HepG2 (cell line): Measurements from ENCODE around the gene RMI2. TPM values are rescaled to one million over a fixed set of nuclear protein-coding genes. Genes with fewer than 3 reads are reported as not detected.

Experiments used
- HMGA1 ChIP-seq: sonication (generic); formaldehyde crosslinking; conservative IDR thresholded peaks from 2 replicates; pipeline ENCODE4 v1.4.0; 2020; ENCODE audit warnings: missing genetic modification reagents
- HNRNPH1 ChIP-seq: fragments of 200-400 bp; formaldehyde crosslinking; optimal IDR thresholded peaks from 2 replicates; pipeline ENCODE3; 2017; ENCODE audit warnings: mild to moderate bottlenecking, low read depth, low read length
- NONO ChIP-seq, 2 experiments: fragments of 450-650 bp in 1 of 2; sonication (generic) in 1 of 2; formaldehyde crosslinking in 1 of 2; IDR thresholded peaks in 1 of 2; conservative IDR thresholded peaks in 1 of 2; 2 replicates each; pipeline versions ENCODE4 v1.6.1 to v1.8.0; 2017 to 2022; ENCODE audit warnings: mild to moderate bottlenecking in 1 of 2, missing genetic modification reagents in 1 of 2, moderate library complexity in 1 of 2
- RBM22 ChIP-seq: fragments of 200-400 bp; formaldehyde crosslinking; optimal IDR thresholded peaks from 2 replicates; pipeline ENCODE3; 2017; ENCODE audit warnings: mild to moderate bottlenecking, low read length, moderate library complexity
- SRSF4 ChIP-seq: fragments of 200-400 bp; formaldehyde crosslinking; IDR thresholded peaks from one replicate; pipeline ENCODE4 v1.6.1; 2018; ENCODE audit warnings: mild to moderate bottlenecking, low read depth, low read length, moderate library complexity; ENCODE audit not compliant: poor library complexity, severe bottlenecking
- ZFP36 ChIP-seq: fragments of 150-350 bp; IDR thresholded peaks from 2 replicates; pipeline ENCODE4 v1.6.1; 2018; ENCODE audit warnings: borderline replicate concordance, low read length, low read depth; ENCODE audit not compliant: partially characterized antibody
- ZNF225 ChIP-seq: sonication (generic); formaldehyde crosslinking; IDR thresholded peaks from 2 replicates; pipeline ENCODE4 v1.4.0; 2020; ENCODE audit warnings: mild to moderate bottlenecking, missing genetic modification reagents
- ZNF737 ChIP-seq: sonication (generic); formaldehyde crosslinking; IDR thresholded peaks from 2 replicates; pipeline ENCODE4 v1.5.0; 2020; ENCODE audit warnings: missing genetic modification reagents, mild to moderate bottlenecking, borderline replicate concordance
- ZNF775 ChIP-seq: sonication (generic); formaldehyde crosslinking; IDR thresholded peaks from 2 replicates; pipeline ENCODE4 v1.4.0; 2020; ENCODE audit warnings: missing genetic modification reagents, mild to moderate bottlenecking, moderate library complexity, borderline replicate concordance
- polyA plus RNA-seq, 8 experiments: library from polyadenylated mRNA; depleted of rRNA in 3 of 8; stranded (reverse) in 7 of 8; unstranded in 1 of 8; fragments of >200 nt; fragmentation: Illumina TruSeq in 4 of 8; extraction: Trizol in 4 of 8; gene quantifications; 2 replicates each; pipeline versions ENCODE4 v1.2.1 to v1.2.3, GENCODE V29; 2011 to 2016; ENCODE audit warnings: low read depth in 4 of 8, missing spikeins in 1 of 8, mixed read lengths in 1 of 8; ENCODE audit not compliant: insufficient read depth in 1 of 8
- total RNA-seq, 5 experiments: library from RNA; depleted of rRNA; stranded (reverse); fragments of >200 nt; fragmentation: Illumina TruSeq; extraction: Trizol; gene quantifications; 2 replicates each; pipeline ENCODE4 v1.2.3, GENCODE V29; 2016; ENCODE audit warnings: low read depth in 1 of 5
- TF ChIP-seq, protein P1 (sequence below): sonication (generic); formaldehyde crosslinking; IDR thresholded peaks from 2 replicates; pipeline ENCODE4 v1.5.1; 2020; ENCODE audit warnings: mild to moderate bottlenecking, missing genetic modification reagents, borderline replicate concordance
- TF ChIP-seq, protein P2 (sequence below): sonication (generic); formaldehyde crosslinking; conservative IDR thresholded peaks from 2 replicates; pipeline ENCODE4 v1.8.0; 2022; ENCODE audit warnings: mild to moderate bottlenecking, moderate library complexity, missing genetic modification reagents
- TF ChIP-seq, protein P3 (sequence below): IDR thresholded peaks from 2 replicates; pipeline ENCODE4 v1.6.1; 2016; ENCODE audit warnings: missing genetic modification reagents, missing compliant biosample characterization
- TF ChIP-seq, protein P4 (sequence below), 2 experiments: fragments of 450-650 bp in 1 of 2; sonication (generic) in 1 of 2; formaldehyde crosslinking; IDR thresholded peaks; 2 replicates each; pipeline versions ENCODE4 v1.5.0 to v1.8.0; 2020 to 2022; ENCODE audit warnings: mild to moderate bottlenecking in 1 of 2, missing genetic modification reagents in 1 of 2
- TF ChIP-seq, protein P5 (sequence below): sonication (generic); formaldehyde crosslinking; IDR thresholded peaks from 2 replicates; pipeline ENCODE4 v1.5.1; 2020; ENCODE audit warnings: mild to moderate bottlenecking, missing genetic modification reagents, moderate library complexity
- TF ChIP-seq, protein P6 (sequence below): sonication (generic); formaldehyde crosslinking; IDR thresholded peaks from 2 replicates; pipeline ENCODE4 v1.4.0; 2020; ENCODE audit warnings: missing genetic modification reagents
- TF ChIP-seq, protein P7 (sequence below): sonication (generic); formaldehyde crosslinking; conservative IDR thresholded peaks from 2 replicates; pipeline ENCODE4 v1.4.0; 2020; ENCODE audit warnings: missing genetic modification reagents

The RMI2 gene
- total and polyA plus RNA-seq, 2 of the 13 experiments (the other 11 are each of a cell fraction or from before 2014, with no cell fraction given) = 24.5 to 55.7 TPM

DNA sequence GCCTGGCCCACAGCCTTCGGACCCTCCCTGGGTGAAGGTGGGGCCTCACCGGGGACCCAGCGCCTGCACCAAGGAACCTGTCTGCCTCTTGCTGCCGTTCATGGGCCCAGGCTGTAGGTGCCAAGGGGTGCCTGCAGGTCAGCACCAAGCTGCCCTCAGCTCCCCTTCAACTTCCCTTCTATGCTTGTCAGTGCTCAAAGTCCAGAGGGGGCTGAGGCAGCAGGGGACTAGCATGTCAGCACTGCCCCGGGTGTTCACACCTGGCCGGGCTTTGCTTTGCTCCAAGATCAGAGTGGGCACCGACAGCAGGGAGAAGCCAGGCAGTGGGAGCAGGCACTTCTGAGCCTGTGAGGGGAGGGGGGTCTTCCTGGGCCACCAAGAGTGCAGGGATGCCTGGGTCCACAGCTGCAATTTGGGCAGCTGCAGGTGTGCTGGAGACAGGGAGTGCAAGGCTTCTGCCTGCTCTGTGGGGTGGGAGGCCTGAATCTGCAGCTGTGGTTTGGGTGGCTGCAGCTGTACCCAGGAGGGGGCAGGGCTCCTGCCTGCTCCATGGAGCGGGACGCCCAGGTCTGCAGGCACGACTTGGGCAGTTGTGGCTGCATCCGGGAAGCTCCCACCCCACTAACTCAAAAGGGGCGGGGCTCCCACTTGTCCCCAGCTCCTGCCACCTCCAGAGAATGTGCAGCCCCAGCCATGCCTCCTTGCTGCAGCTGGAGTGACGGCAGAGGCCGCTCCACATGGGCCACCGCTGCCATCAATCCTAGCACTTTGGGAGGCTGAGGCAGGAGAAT, 36.6 kb upstream of the RMI2 start (continued):
- TF ChIP-seq, protein P1, sequence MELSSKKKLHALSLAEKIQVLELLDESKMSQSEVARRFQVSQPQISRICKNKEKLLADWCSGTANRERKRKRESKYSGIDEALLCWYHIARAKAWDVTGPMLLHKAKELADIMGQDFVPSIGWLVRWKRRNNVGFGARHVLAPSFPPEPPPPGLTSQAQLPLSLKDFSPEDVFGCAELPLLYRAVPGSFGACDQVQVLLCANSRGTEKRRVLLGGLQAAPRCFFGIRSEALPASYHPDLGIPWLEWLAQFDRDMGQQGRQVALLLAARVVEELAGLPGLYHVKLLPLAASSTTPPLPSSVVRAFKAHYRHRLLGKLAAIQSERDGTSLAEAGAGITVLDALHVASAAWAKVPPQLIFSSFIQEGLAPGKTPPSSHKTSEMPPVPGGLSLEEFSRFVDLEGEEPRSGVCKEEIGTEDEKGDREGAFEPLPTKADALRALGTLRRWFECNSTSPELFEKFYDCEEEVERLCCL (CRISPR knock-in tag) = no peak; the same call in 1 of the 2 replicates
- TF ChIP-seq RBM22 = no peak
- no peak for TF ChIP-seq ZNF737 (CRISPR knock-in tag)
- TF ChIP-seq NONO (IDR thresholded peaks at IDR 0.05) = no peak
- TF ChIP-seq NONO (CRISPR knock-in tag; conservative IDR thresholded peaks at IDR 0.05) = peak; percentile 82
- no peak for TF ChIP-seq SRSF4
- TF ChIP-seq, protein P2, sequence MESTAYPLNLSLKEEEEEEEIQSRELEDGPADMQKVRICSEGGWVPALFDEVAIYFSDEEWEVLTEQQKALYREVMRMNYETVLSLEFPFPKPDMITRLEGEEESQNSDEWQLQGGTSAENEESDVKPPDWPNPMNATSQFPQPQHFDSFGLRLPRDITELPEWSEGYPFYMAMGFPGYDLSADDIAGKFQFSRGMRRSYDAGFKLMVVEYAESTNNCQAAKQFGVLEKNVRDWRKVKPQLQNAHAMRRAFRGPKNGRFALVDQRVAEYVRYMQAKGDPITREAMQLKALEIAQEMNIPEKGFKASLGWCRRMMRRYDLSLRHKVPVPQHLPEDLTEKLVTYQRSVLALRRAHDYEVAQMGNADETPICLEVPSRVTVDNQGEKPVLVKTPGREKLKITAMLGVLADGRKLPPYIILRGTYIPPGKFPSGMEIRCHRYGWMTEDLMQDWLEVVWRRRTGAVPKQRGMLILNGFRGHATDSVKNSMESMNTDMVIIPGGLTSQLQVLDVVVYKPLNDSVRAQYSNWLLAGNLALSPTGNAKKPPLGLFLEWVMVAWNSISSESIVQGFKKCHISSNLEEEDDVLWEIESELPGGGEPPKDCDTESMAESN (CRISPR knock-in tag) = peak; percentile 82; the same call in 1 of the 2 replicates
- TF ChIP-seq HMGA1 (CRISPR knock-in tag) = no peak
- TF ChIP-seq, protein P3, sequence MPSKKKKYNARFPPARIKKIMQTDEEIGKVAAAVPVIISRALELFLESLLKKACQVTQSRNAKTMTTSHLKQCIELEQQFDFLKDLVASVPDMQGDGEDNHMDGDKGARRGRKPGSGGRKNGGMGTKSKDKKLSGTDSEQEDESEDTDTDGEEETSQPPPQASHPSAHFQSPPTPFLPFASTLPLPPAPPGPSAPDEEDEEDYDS (CRISPR knock-in tag) = peak; percentile 64; the same call in 1 of the 2 replicates
- no peak for TF ChIP-seq ZFP36
- TF ChIP-seq, protein P4, sequence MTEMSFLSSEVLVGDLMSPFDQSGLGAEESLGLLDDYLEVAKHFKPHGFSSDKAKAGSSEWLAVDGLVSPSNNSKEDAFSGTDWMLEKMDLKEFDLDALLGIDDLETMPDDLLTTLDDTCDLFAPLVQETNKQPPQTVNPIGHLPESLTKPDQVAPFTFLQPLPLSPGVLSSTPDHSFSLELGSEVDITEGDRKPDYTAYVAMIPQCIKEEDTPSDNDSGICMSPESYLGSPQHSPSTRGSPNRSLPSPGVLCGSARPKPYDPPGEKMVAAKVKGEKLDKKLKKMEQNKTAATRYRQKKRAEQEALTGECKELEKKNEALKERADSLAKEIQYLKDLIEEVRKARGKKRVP (CRISPR knock-in tag; IDR thresholded peaks at IDR 0.05) = peak in 1 of 2 experiments; percentile 23; a peak in 1 of 4 replicates
- TF ChIP-seq, protein P5, sequence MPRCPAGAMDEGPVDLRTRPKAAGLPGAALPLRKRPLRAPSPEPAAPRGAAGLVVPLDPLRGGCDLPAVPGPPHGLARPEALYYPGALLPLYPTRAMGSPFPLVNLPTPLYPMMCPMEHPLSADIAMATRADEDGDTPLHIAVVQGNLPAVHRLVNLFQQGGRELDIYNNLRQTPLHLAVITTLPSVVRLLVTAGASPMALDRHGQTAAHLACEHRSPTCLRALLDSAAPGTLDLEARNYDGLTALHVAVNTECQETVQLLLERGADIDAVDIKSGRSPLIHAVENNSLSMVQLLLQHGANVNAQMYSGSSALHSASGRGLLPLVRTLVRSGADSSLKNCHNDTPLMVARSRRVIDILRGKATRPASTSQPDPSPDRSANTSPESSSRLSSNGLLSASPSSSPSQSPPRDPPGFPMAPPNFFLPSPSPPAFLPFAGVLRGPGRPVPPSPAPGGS (CRISPR knock-in tag) = no peak
- TF ChIP-seq ZNF775 (CRISPR knock-in tag) = no peak
- TF ChIP-seq, protein P6, sequence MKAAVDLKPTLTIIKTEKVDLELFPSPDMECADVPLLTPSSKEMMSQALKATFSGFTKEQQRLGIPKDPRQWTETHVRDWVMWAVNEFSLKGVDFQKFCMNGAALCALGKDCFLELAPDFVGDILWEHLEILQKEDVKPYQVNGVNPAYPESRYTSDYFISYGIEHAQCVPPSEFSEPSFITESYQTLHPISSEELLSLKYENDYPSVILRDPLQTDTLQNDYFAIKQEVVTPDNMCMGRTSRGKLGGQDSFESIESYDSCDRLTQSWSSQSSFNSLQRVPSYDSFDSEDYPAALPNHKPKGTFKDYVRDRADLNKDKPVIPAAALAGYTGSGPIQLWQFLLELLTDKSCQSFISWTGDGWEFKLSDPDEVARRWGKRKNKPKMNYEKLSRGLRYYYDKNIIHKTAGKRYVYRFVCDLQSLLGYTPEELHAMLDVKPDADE (CRISPR knock-in tag) = no peak
- TF ChIP-seq ZNF225 (CRISPR knock-in tag) = no peak
- TF ChIP-seq, protein P7, sequence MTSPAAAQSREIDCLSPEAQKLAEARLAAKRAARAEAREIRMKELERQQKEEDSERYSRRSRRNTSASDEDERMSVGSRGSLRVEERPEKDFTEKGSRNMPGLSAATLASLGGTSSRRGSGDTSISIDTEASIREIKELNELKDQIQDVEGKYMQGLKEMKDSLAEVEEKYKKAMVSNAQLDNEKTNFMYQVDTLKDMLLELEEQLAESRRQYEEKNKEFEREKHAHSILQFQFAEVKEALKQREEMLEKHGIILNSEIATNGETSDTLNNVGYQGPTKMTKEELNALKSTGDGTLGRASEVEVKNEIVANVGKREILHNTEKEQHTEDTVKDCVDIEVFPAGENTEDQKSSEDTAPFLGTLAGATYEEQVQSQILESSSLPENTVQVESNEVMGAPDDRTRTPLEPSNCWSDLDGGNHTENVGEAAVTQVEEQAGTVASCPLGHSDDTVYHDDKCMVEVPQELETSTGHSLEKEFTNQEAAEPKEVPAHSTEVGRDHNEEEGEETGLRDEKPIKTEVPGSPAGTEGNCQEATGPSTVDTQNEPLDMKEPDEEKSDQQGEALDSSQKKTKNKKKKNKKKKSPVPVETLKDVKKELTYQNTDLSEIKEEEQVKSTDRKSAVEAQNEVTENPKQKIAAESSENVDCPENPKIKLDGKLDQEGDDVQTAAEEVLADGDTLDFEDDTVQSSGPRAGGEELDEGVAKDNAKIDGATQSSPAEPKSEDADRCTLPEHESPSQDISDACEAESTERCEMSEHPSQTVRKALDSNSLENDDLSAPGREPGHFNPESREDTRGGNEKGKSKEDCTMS (CRISPR knock-in tag) = 0 out of 2 replicates have a peak, but pooled peaks have one; percentile 46
- no peak for TF ChIP-seq HNRNPH1
